M059J (cell line): ENCODE measurements around the gene NRF1. TPM values are rescaled to one million over a fixed set of nuclear protein-coding genes. Genes with fewer than 3 reads are reported as not detected.

Experiments
- DNase-seq: peaks from one replicate; pipeline ENCODE4 v3.0.0-alpha.2; 2012; ENCODE audit warnings: low read depth
- total RNA-seq: library from RNA; depleted of rRNA; stranded (reverse); fragments of >200 nt; shearing (Covaris generic); gene quantifications from 2 replicates; pipeline ENCODE4 v1.2.3, GENCODE V29; 2014

Gene NRF1
- total RNA-seq, 1 experiment from 2014 or later = 13.3 TPM

- peak; percentile 21 for DNase-seq
Measured at GRCh38 chr7:129684777-129685176, 73.3 kb downstream of the NRF1 start.

GRCh38 chr7:129686063-129686462 is 74.5 kb downstream of the NRF1 start:
- no peak for DNase-seq

- DNase-seq = no peak
Measured at GRCh38 chr7:129688503-129689222, 77.1 kb downstream of the NRF1 start.

GRCh38 chr7:129689995-129690581 is 78.6 kb downstream of the NRF1 start:
- no peak for DNase-seq

- DNase-seq = peak; percentile 70
Measured at GRCh38 chr7:129690701-129691100, 79.2 kb downstream of the NRF1 start.

- DNase-seq = no peak
Measured at GRCh38 chr7:129698516-129699418, 87.2 kb downstream of the NRF1 start.

GRCh38 chr7:129702316-129702715 is 90.8 kb downstream of the NRF1 start:
- no peak for DNase-seq

- no peak for DNase-seq
Measured at GRCh38 chr7:129702761-129703338, 91.3 kb downstream of the NRF1 start.

GRCh38 chr7:129703751-129704150 is 92.2 kb downstream of the NRF1 start:
- no peak for DNase-seq

GRCh38 chr7:129707910-129708499 is 96.5 kb downstream of the NRF1 start:
- no peak for DNase-seq

- DNase-seq = no peak
Measured at GRCh38 chr7:129713544-129713943, 102.0 kb downstream of the NRF1 start.

GRCh38 chr7:129714514-129715063 is 103.1 kb downstream of the NRF1 start:
- DNase-seq = no peak

GRCh38 chr7:129719980-129720732 is 108.6 kb downstream of the NRF1 start:
- no peak for DNase-seq

- DNase-seq = no peak
Measured at GRCh38 chr7:129721068-129721467, 109.5 kb downstream of the NRF1 start.

GRCh38 chr7:129723679-129724078 is 112.2 kb downstream of the NRF1 start:
- no peak for DNase-seq

GRCh38 chr7:129724796-129725195 is 113.3 kb downstream of the NRF1 start:
- DNase-seq = no peak

- DNase-seq = no peak
Measured at GRCh38 chr7:129728875-129729467, 117.5 kb downstream of the NRF1 start.

GRCh38 chr7:129729511-129729910 is 118.0 kb downstream of the NRF1 start:
- no peak for DNase-seq

- no peak for DNase-seq
Measured at GRCh38 chr7:129730159-129730558, 118.6 kb downstream of the NRF1 start.

- DNase-seq = no peak
Measured at GRCh38 chr7:129734400-129734799, 122.9 kb downstream of the NRF1 start.
